ENCODE data around the gene WBP1.
"Not testable (repeated sequence)": the region's sequence is repeated elsewhere in the genome, so short reads cannot be mapped to it uniquely, and the experiment has no call there.

Gene WBP1

GRCh38 chr2:74457129-74457548, 1.1 kb upstream of the WBP1 start:
- peak; percentile 27 for DNase-seq

GRCh38 chr2:74457549-74458131, 598 bp upstream of the WBP1 start:
- no peak for DNase-seq

- DNase-seq = no peak
Observed at GRCh38 chr2:74458938-74459363, 713 bp downstream of the WBP1 start.

- not testable (repeated sequence) for DNase-seq
Observed at GRCh38 chr2:74459503-74460118, 1.4 kb downstream of the WBP1 start.

GRCh38 chr2:74460187-74460586, 1.9 kb downstream of the WBP1 start:
- not testable (repeated sequence) for DNase-seq

DNA sequence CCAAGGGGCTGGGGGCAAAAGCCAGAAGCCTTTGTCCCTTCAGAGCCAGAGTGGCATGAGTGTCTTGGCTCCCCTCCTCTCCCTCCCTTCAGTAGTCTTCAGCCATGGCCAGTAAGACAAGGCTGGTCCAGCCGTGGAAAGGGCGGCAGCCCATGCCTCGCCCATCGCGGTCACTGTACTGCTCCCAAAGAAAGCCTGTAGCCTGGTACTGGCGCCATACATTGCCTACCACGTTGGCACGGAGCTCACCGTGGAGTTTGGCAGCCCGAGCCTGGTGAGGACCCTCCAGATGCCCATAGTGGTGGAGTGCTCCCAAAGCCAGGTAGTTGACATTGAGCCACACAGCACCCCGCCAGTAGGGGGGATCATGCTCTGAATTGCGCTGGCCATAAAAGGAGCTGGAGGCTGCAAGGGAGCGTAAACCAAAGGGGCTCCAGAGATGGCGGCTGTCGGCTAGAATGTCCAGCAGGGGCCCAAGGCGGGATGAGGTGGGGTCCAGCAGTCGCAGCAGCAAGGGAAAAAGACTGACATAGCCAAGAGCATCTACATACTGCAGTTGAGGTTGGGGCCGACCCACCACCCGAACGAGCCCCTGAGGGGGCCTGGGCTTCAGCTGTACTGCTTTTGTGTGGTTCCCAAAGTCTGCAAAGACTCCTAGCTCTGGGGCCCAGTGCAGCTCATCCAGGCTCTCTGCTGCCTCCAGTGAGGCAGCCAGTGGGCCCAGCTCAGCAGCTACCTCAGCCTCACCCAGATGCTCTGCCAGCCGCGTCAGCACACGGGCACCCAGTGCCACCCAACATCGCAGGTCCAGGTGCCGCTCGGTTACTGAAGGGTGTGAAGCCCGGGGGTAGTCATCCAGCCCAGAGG, 3.2 kb downstream of the WBP1 start:
- no peak for DNase-seq

GRCh38 chr2:74462054-74462785, 4.0 kb downstream of the WBP1 start:
- no peak for DNase-seq

DNA sequence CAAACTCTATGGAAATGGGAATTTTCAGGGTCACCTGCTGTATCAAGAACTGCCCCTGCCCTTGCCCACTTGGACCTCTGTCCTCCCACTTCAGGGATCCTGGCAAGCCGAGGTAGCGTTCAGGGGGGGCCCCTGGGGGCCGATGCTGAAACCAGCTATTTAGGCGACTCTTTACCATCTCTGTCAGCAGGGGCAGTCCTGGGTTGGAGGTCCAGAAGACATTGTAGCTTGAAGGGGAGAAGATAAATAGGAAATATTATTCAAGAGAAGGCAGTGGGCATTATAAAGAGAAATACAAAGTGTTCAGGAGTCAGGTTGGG, 4.5 kb downstream of the WBP1 start:
- no peak for DNase-seq

GRCh38 chr2:74464406-74464805, 6.2 kb downstream of the WBP1 start:
- no peak for DNase-seq

DNA sequence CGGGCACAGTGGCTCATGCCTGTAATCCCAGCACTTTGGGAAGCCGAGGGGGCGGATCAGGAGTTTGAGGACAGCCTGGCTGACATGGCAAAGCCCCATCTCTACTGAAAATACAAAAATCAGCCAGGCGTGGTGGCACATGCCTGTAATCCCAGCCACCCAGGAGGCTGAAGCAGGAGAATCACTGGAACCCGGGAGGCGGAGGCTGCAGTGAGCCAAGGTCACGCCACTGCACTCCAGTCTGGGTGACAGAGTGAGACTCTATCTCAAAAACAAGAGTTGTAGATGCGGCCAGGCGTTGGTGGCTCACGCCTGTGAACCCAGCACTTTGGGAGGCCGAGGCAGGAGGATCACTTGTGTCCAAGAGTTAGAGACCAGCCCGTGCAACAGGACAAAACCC, 12.5 kb downstream of the WBP1 start:
- not testable (repeated sequence) for DNase-seq

- peak; percentile 63 for DNase-seq
Observed at GRCh38 chr2:74471332-74472065, 13.3 kb downstream of the WBP1 start.

- peak; percentile 84 for DNase-seq
Observed at GRCh38 chr2:74472086-74472944, 14.1 kb downstream of the WBP1 start, which contains the start of gene MRPL53. Gene MRPL53, minus strand, starts transcription at chr2:74472680. Its CDS starts 20 bp downstream, at chr2:74472660.

DNA sequence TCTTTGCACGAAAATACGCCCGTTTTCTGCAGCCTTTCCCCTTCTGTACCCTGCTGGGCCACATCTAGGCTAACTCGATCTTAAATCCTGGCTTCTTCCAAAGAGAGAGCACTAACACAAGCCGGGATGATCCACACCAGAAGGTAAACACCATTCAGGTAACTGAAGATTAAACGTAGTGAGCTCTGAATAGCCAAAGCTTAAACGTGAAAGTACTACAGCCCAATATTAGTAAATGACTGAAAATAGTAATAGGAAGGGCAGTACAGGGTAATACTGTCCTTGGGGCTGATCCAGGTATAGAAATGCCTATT, 14.7 kb downstream of the WBP1 start:
- DNase-seq = no peak

DNA sequence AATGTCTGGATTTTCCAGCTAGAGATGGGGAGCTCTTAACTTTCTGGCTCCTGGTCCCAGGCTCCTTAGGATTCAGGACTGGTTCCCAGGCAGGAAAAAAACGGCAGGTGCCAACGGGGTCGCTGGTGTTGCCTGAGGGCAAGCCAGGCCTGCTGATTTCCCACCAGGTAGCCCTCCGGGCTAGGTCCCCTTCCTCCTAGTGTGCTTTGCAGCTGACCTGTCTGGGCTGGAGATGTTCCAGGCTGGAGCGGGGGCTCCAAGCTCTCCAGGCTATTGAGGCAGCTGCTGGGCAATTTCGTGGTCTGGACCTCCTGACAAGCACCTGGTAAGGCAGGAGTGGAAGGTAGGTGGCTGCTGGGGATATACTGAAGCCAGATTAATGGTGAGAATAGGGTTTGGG, 16.2 kb downstream of the WBP1 start:
- no peak for DNase-seq

- no peak for DNase-seq
Observed at GRCh38 chr2:74474899-74475298, 16.7 kb downstream of the WBP1 start.

DNA sequence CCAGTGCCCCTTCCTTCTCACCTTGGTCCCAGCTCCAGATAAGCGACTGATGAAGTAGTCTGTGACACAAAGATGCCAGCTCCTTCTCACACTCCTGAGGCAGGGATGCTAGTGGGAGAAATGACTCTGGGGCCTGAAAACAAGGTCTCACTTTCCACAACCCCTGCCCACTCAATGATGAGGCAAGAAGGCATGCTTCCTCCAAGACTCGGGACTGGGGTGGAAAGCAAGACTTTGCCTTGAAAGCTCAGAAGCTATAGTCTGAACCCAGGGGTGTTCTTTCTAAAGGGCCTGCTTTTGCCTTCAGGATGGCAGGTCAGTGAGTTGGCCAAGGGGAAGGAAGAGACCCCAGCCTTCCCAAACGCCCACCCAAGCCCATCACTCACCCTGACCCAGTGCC, 23.2 kb downstream of the WBP1 start:
- DNase-seq = no peak

- DNase-seq = no peak
Observed at GRCh38 chr2:74481961-74482800, 23.9 kb downstream of the WBP1 start.

DNA sequence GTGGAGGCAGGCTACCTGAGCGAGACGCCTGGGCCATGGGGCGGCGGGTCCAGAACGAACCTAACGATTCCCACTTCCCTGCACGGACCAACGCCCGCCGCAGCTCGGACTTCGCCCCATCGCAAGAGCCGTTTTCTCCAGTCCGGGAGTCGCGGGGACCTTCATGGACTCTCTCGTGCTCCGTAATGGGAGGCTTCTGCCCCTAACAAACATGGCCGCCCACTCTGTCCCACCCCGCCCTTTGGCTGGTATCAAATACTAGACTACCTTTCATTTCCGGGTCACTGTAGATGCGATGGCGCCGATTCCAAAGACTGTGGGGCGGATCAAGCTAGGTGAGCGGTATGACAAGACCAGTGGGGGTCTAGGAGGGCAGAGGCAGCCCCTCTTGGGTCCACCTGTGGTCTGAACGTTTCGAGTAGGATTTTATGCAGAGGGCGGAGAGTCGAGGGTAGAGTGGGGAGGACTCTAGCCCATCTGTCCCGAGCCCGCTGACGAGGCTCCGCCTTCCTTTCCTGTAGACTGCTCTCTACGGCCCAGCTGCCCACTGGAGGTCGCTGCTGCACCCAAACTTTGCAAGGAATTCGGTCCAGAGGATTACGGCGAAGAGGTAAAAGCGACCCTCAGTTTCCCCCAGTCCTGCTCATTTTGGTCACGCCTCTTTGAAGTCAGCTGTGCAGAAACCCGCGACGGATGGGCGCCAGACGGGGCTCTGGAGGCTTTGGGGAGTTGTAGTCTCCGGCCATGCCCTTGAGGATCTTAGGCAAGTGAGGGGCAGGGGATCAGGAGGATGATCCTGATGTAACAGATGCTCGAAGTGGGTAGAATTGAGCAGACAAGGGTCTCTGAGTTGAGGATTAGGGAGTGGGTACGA, 24.8 kb downstream of the WBP1 start, which contains the start of the genes CCDC142 and TTC31:
CCDC142 (minus strand) TSS at position 198 of the 874 bp plus-strand sequence; CDS start at position 37, 161 bp downstream.
TTC31 (plus strand) TSS at position 281 of the 874 bp plus-strand sequence; CDS start at position 296, 15 bp downstream.
- DNase-seq = peak; percentile 95

GRCh38 chr2:74483675-74484164, 25.5 kb downstream of the WBP1 start:
- DNase-seq = not testable (repeated sequence)

Data from kidney glomerular epithelial cell (primary cell).